Measurements from ENCODE around the gene TBCD. TPM values are rescaled to one million over a fixed set of nuclear protein-coding genes. Genes with fewer than 3 reads are reported as not detected.

TBCD gene
- polyA plus RNA-seq, 1 donor, result 54.9 TPM

- no peak for DNase-seq (ENCODE audit: low read depth)
Observed at GRCh38 chr17:82937411-82938371, 185.8 kb downstream of the TBCD start.

- DNase-seq (ENCODE audit: low read depth), result no peak
Observed at GRCh38 chr17:82938486-82938872, 186.6 kb downstream of the TBCD start.

DNA sequence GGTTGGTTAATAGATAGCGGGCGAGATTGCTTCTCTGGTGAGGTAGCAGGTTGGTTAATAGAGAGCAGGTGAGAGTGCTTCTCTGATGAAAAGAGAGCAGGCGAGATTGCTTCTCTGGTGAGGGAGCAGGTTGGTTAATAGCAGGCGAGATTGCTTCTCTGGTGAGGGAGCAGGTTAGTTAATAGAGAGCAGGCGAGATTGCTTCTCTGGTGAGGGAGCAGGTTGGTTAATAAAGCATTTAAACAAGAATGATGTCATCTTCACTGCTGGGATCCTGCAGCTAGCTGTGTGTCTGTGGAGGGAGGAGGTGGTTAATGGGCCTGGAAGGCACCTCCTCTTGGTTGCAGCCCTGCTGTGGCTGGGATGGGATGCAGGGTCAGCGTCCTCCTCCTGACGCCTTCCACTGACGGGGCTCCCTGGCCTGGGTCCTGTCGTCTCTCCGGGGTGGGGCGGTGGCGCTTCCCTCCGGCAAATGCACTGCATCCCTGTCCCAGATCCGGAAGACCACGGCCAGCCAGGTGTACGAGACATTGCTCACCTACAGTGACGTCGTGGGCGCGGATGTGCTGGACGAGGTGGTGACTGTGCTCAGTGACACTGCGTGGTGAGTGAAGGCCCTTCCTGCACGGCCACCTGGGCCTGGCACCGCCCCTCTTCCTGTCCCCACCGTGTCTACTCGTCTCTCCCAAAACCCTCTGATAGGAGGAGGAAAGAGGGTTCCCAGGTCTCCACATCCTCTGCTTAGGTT, 187.2 kb downstream of the TBCD start:
- no peak for DNase-seq (ENCODE audit: low read depth)

GRCh38 chr17:82939621-82940135, 187.8 kb downstream of the TBCD start:
- DNase-seq (ENCODE audit: low read depth), result no peak

DNA sequence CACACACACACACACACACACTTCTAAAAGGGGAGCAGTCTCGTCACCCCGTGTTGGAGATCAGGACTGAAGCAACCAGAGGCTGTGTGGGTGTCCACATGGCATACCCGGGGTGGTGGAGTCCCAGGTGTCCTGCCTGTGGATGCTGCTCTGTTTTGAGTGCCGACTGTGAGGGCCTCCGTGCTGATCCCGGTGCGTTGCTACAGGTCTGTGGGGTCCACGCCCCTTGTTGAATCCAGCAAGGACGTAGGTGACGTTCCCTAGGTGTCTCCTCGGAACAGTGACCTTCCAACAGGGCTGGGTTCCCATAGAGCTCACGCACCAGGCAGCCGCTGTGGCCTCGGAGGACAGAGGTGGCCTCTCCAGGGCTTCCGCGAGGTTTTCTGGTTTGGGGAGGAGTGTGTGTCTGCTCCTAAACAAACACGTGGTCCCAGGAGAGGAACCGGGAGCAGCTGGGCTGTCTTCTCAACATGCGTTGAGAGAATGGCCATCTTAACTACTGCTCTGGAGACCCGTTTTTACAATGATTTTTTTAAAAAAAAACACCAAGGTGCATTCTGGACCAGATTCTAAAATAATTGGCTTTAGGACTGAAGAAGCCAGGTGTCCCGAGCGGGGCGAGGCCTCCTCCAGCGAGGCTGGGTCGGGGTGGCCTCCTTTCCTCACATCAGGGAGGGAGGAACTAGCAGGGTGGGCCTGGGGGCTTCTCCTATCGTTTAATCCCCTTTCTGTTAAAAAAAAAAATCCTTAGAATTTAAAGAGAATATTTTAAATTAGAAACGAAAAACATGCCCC, 188.6 kb downstream of the TBCD start:
- DNase-seq (ENCODE audit: low read depth), result no peak

- no peak for DNase-seq (ENCODE audit: low read depth)
Observed at GRCh38 chr17:82941021-82942001, 189.4 kb downstream of the TBCD start.

GRCh38 chr17:82942166-82943130, 190.6 kb downstream of the TBCD start:
- no peak for DNase-seq (ENCODE audit: low read depth)

DNA sequence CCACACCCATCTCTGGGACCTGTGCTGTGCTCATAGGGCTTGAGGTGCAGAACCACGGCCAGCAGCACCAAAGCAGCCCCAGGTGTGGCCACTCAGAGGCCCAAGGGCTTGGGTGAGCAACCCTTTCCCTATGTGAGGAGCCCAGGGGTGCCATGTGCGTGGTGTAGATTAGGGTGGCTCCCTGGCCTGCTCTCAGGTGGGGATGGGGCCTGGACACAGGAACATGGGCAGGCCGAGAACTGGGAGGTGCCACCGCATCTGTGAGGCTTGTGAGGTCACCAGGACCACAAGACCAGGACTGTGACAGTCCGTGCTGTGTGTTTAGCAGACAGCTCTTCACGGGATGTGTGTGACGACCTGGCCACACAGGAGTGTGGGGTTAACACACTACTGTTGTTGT, 191.5 kb downstream of the TBCD start:
- DNase-seq (ENCODE audit: low read depth), result no peak

- no peak for DNase-seq (ENCODE audit: low read depth)
Observed at GRCh38 chr17:82943751-82944150, 191.9 kb downstream of the TBCD start.

- no peak for DNase-seq (ENCODE audit: low read depth)
Observed at GRCh38 chr17:82944990-82945389, 193.1 kb downstream of the TBCD start.

- DNase-seq (ENCODE audit: low read depth), result no peak
Observed at GRCh38 chr17:82946081-82946480, 194.2 kb downstream of the TBCD start.

GRCh38 chr17:82947051-82947991, 195.5 kb downstream of the TBCD start:
- DNase-seq (ENCODE audit: low read depth), result no peak

GRCh38 chr17:82948081-82948511, 196.2 kb downstream of the TBCD start:
- no peak for DNase-seq (ENCODE audit: low read depth)

- DNase-seq (ENCODE audit: low read depth), result no peak
Observed at GRCh38 chr17:82948957-82949356, 197.1 kb downstream of the TBCD start.

- no peak for DNase-seq (ENCODE audit: low read depth)
Observed at GRCh38 chr17:82949361-82949760, 197.5 kb downstream of the TBCD start.

GRCh38 chr17:82949984-82950383, 198.1 kb downstream of the TBCD start:
- no peak for DNase-seq (ENCODE audit: low read depth)

DNA sequence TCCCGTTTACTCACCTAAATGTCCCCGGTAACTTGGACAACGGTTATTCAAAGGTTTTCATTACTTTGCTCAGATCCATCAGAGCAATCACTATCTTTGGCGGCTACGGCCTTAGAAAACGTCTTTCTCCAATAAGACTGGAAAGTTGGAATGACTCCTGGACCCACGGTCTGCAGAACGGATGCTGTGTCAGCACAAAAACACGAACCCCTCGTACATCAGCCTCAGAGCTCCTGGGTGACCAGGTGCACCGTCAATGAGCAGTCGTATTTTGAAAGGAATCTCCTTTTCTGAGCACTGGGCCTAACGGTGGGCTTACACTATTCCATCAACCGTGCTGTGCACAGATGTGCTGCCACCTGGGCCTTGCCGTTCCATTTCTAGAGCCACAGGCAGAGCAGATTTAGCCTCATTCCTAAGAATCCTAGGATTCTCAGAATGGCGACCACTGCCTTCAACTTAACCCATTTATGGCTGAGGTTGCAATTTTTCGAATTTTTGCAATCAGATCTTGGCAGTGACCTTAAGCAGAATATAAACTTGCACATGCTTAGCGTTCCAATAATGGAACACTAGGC, 198.7 kb downstream of the TBCD start:
- DNase-seq (ENCODE audit: low read depth), result no peak

DNA sequence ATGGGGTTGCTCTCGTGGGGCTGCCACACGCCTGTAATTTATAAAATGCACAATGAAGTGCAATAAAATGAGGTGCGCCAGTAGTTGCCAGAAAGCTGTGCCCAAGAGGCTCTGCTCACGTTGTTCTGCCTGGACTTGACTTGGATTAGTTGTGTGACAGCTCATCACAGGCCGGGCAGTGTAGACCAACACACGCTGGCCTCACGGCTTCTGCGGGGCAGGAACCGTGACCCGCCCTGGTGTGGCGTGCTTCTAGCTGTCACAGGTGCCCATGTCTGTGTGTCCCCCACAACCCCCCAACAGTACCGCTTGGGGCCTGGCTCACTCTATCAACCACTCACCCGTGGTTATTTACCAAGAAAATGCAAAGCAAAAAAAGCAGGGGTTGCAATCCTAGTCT, 200.2 kb downstream of the TBCD start:
- DNase-seq (ENCODE audit: low read depth), result no peak

All from forelimb muscle (tissue), 1 donor.